Coronary artery (tissue), 2 donors: ENCODE results near the gene FRMD3.

Source experiments
- DNase-seq: peaks from one replicate; pipeline ENCODE4 v3.0.0-alpha.2; 2017; ENCODE audit warnings: low spot score
- H3K27ac ChIP-seq, 2 donors: fragments of 200-600 bp; sonication (generic); one replicate each; pipeline ENCODE4 v1.5.1; 2016 to 2019
- H3K4me3 ChIP-seq: fragments of 200-600 bp; sonication (generic); 2 replicates; pipeline ENCODE4 v1.5.1; 2016; ENCODE audit warnings: mild to moderate bottlenecking, moderate library complexity
- CTCF ChIP-seq: fragments of 200-600 bp; sonication (generic); IDR thresholded peaks from one replicate; pipeline ENCODE4 v1.5.1; 2019; ENCODE audit warnings: antibody characterized with exemption

Gene FRMD3

GRCh38 chr9:83280790-83281189 lies 257.4 kb downstream of the FRMD3 start:
- no peak for TF ChIP-seq CTCF
- no peak for DNase-seq
- Histone ChIP-seq H3K27ac (peak overlapping the region; percentile 21 to 64), H3K4me3 (no peak overlapping the region)

DNA sequence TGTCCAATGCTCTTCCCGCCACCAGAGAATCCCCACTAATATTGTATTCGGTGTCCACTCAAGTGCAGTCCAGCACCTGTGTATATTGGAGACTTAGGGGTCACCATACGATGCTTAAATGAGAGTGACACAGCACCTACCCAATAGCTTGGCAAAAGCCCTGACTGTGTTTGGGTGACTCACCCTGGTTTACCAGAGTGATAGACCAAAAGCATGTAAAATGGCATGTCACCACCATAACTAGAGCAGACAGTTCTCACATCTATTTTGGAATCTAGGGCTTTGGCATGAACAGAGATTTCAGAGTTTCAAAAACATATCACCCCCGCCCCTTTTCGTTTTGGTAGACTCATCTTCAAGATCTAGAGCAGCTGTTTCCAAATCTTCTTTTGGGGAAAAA lies 257.9 kb downstream of the FRMD3 start:
- Histone ChIP-seq H3K27ac (no peak overlapping the region), H3K4me3 (no peak overlapping the region)
- TF ChIP-seq CTCF: no peak
- DNase-seq: no peak

DNA sequence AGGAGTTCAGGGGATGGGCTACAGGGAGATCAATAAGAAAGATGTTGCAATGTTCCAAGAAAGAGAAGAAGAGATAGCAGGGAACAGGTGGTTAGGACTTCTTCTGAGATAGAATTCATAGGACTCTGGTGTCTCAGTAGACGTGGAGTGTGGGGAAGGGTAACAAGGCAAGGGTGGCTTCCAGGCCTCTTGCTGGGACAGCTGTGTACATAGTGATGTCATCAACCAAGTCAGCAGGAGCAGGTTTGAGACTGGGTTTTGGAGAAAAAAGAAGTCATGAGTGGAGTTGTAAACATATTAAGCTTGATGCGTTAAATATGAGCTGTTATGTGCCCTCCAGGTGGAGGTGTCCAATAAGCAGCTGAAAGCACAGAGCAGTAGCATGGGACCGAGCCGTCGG lies 263.4 kb downstream of the FRMD3 start:
- no peak for DNase-seq
- no peak overlapping the region for H3K27ac ChIP-seq
- no peak for TF ChIP-seq CTCF
- no peak overlapping the region for H3K4me3 ChIP-seq

GRCh38 chr9:83271665-83272071 lies 266.5 kb downstream of the FRMD3 start:
- no peak overlapping the region for H3K4me3 ChIP-seq
- DNase-seq: no peak
- no peak for TF ChIP-seq CTCF

DNA sequence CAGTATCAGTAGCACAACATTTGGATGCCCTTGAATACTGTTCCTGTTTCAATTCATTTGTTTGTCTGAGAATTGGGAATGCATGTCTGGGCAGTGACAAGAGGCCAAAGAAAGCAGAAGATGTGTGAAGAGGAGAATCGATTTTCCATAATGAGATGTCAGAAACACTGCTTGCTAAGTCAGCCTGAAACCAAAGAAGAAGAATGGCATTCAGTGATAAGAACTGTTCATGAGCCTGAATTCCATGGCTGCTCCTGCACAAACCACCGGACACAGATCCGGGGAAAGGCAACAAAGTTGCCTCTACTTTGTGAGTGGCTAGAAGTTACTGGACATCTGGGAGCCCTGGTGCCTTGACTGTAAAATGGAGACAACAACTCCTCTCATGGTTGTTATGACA lies 268.1 kb downstream of the FRMD3 start:
- Histone ChIP-seq H3K4me3 (no peak overlapping the region), H3K27ac (no peak overlapping the region)
- DNase-seq: no peak
- TF ChIP-seq CTCF: no peak

More at GRCh38 chr9:83271665-83272071, 266.5 kb downstream of the FRMD3 start:
- no peak overlapping the region for H3K27ac ChIP-seq

- H3K4me3 ChIP-seq: no peak overlapping the region
- H3K27ac ChIP-seq: no peak overlapping the region
- TF ChIP-seq CTCF: no peak
- no peak for DNase-seq
Measured at GRCh38 chr9:83267741-83268140, 270.5 kb downstream of the FRMD3 start.

GRCh38 chr9:83266666-83267496 lies 271.3 kb downstream of the FRMD3 start:
- peak overlapping the region in 1 of 2 donors; percentile 44 for H3K27ac ChIP-seq
- DNase-seq: no peak

More at GRCh38 chr9:83266666-83267496, 271.3 kb downstream of the FRMD3 start:
- TF ChIP-seq CTCF: no peak
- peak overlapping the region; percentile 16 for H3K4me3 ChIP-seq
